ENCODE data around the gene SELENOP. TPM values are rescaled to one million over a fixed set of nuclear protein-coding genes. Genes with fewer than 3 reads are reported as not detected.
A peak's percentile ranks its signal among the peaks of the same experiment; 100 is the strongest.

The SELENOP gene
- total and polyA plus RNA-seq, 2 donors (not counting 3 experiments of a cell fraction or from before 2014, with no cell fraction given) = 0.22 to 1.5 TPM

DNA sequence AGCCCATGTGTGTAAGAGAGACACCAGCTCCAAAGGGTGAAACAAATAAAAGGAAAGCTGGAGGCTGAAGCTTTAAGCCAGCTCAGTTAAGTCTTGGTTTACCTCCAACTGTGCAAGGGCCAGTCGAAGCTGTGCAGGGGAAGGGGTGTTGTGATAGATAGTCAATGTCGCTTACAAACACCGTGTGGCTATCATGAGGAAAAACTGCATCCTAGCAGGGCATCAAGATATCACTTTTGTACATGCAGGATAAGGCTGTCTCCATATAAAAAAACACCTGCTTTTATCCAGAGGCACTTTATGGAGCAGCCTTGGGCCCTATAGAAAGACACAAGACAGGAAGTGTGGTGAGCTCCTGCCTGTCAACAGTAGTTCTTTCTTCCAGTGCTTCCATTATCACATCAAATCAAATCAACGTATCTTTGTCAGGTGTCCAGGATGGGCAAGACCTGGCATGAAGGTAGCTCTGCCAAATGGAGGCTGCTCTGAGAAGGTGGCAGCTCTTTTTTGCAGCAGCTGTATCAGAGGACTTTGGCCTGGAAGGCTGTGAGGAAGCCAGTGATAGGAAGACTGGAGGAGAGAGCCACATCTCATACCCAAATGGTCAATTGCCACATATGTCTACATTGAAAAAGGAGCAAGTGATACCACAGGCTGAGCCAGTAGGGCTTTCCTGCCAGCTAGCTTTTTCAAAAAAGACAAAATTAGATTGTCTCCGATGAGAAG, 29.3 kb upstream of the SELENOP start:
- POLR2A ChIA-PET = no interaction called here
- Histone ChIP-seq H3K27ac (ENCODE audit: insufficient read depth, low read depth, low read length) (no peak overlapping the region), H3K4me3 (replicated peaks in 1 of 3; ENCODE audit: insufficient read depth in 1 of 3, low read depth in 1 of 3, low read length in 3 of 3) (no peak overlapping the region), H4K20me1 (replicated peaks; ENCODE audit: control insufficient read depth, extremely low read depth, insufficient read depth, low read length) (no peaks in the 10 kb centered on the region), H3K9me1 (replicated peaks; ENCODE audit: control insufficient read depth, extremely low read depth, insufficient read depth, low read length) (no peaks in the 10 kb centered on the region), H3K9ac (replicated peaks; ENCODE audit: extremely low read depth, insufficient read depth, low read length) (no peak overlapping the region), H3K4me1 (ENCODE audit: control insufficient read depth, extremely low read depth, insufficient read depth, low read length) (no peaks in the 10 kb centered on the region), H3K4me2 (ENCODE audit: insufficient read depth, low read length) (no peak overlapping the region), H3K79me2 (ENCODE audit: control insufficient read depth, insufficient read depth, low read length) (no peaks in the 10 kb centered on the region), H3K27me3 (ENCODE audit: control insufficient read depth in 2 of 2, insufficient read depth in 2 of 2, low read length in 2 of 2) (peaks cover 1 to 3% of the 10 kb centered on the region in 2 experiments), H2AFZ (ENCODE audit: low read depth, low read length) (no peak overlapping the region), H3K36me3 (ENCODE audit: control insufficient read depth in 2 of 2, extremely low read depth in 1 of 2, insufficient read depth in 2 of 2, low read length in 2 of 2) (no peaks in the 10 kb centered on the region), H3K9me3 (replicated peaks; ENCODE audit: control insufficient read depth, insufficient read depth, low read length) (no peaks in the 10 kb centered on the region)
- intact Hi-C loops (cut with micrococcal nuclease) = no loop called here
- no peak for TF ChIP-seq FOS (IDR thresholded peaks at IDR 0.05; ENCODE audit: borderline replicate concordance, insufficient read depth, low read length)
- no peak for TF ChIP-seq GATA2 (IDR thresholded peaks at IDR 0.05; ENCODE audit: insufficient read depth, insufficient read length, low read depth, low read length)
- no peak for TF ChIP-seq JUN (IDR thresholded peaks at IDR 0.05; ENCODE audit: borderline replicate concordance, insufficient read depth, insufficient read length, low read depth)
- dilution Hi-C loops (cut with MboI; ENCODE audit: extremely low pct_ligation_motif_present, low sequenced_read_pairs) = no loop called here
- no TSS peak for BruUV-seq (replicated peaks)
- FAIRE-seq (no peak), DNase-seq (ENCODE audit: low read depth, low spot score) (no peak)
- CTCF ChIA-PET = interaction anchor here (1.0 to 1.3 kb wide), 2 partner anchors 29 to 49 kb away, joined by 3 read pairs; partner anchors contain the start of gene SELENOP

DNA sequence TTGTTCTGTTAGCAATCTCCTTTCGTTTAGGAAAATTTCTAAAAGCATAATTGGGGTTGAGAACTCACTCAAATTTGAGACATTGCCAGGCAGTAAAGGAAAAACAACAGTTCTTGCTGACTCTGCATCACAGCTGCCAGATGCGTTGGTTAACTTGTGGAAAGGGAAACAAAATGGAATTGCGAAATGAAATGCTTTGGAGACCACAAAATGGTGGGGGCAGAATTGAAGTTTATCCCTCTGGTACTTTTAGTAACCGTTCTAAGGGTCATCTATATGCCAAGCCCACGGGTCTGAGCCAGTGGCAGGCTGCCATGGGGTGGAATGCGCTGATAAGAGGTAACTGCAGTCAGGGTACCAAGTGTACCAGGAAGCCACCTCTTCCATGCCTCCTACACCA, 28.6 kb upstream of the SELENOP start:
- ChIA-PET CTCF (interaction anchor here (1.0 to 1.3 kb wide), 2 partner anchors 28 to 49 kb away, joined by 3 read pairs; partner anchors contain the start of gene SELENOP), POLR2A (no interaction called here)
- no peaks in the 10 kb centered on the region for H3K4me1 ChIP-seq (ENCODE audit: control insufficient read depth, extremely low read depth, insufficient read depth, low read length)
- dilution Hi-C loops (cut with MboI; ENCODE audit: extremely low pct_ligation_motif_present, low sequenced_read_pairs) = no loop called here
- TF ChIP-seq JUN (IDR thresholded peaks at IDR 0.05; ENCODE audit: borderline replicate concordance, insufficient read depth, insufficient read length, low read depth) = no peak
- TF ChIP-seq EZH2 (IDR thresholded peaks at IDR 0.05; ENCODE audit: borderline replicate concordance, low read depth, low read length, severe bottlenecking) = no peak
- TF ChIP-seq, protein P1, sequence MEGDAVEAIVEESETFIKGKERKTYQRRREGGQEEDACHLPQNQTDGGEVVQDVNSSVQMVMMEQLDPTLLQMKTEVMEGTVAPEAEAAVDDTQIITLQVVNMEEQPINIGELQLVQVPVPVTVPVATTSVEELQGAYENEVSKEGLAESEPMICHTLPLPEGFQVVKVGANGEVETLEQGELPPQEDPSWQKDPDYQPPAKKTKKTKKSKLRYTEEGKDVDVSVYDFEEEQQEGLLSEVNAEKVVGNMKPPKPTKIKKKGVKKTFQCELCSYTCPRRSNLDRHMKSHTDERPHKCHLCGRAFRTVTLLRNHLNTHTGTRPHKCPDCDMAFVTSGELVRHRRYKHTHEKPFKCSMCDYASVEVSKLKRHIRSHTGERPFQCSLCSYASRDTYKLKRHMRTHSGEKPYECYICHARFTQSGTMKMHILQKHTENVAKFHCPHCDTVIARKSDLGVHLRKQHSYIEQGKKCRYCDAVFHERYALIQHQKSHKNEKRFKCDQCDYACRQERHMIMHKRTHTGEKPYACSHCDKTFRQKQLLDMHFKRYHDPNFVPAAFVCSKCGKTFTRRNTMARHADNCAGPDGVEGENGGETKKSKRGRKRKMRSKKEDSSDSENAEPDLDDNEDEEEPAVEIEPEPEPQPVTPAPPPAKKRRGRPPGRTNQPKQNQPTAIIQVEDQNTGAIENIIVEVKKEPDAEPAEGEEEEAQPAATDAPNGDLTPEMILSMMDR (IDR thresholded peaks at IDR 0.05; ENCODE audit: extremely low read depth in 1 of 2, insufficient read depth in 1 of 2, low read depth in 1 of 2, low read length in 2 of 2) = no peak
- no peak for TF ChIP-seq FOS (IDR thresholded peaks at IDR 0.05; ENCODE audit: borderline replicate concordance, insufficient read depth, low read length)
- no peak for TF ChIP-seq GATA2 (IDR thresholded peaks at IDR 0.05; ENCODE audit: insufficient read depth, insufficient read length, low read depth, low read length)
- no peak for TF ChIP-seq POLR2AphosphoS5 (IDR thresholded peaks at IDR 0.05; ENCODE audit: insufficient read depth, low read depth, low read length)
- TF ChIP-seq, protein P2, sequence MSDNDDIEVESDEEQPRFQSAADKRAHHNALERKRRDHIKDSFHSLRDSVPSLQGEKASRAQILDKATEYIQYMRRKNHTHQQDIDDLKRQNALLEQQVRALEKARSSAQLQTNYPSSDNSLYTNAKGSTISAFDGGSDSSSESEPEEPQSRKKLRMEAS (IDR thresholded peaks at IDR 0.05; ENCODE audit: insufficient read depth, insufficient read length) = no peak
- TF ChIP-seq POLR2A (IDR thresholded peaks at IDR 0.05; ENCODE audit: low read depth, low read length) = no peak
- no peak for TF ChIP-seq MYC (IDR thresholded peaks at IDR 0.05; ENCODE audit: low read depth, low read length)
- no peak overlapping the region for H2AFZ ChIP-seq (ENCODE audit: low read depth, low read length)
- no peaks in the 10 kb centered on the region for H4K20me1 ChIP-seq (replicated peaks; ENCODE audit: control insufficient read depth, extremely low read depth, insufficient read depth, low read length)
- no peak overlapping the region for H3K27ac ChIP-seq (ENCODE audit: insufficient read depth, low read depth, low read length)
- H3K4me2 ChIP-seq (ENCODE audit: insufficient read depth, low read length) = no peak overlapping the region
- peaks cover 1 to 3% of the 10 kb centered on the region in 2 experiments for H3K27me3 ChIP-seq (ENCODE audit: control insufficient read depth in 2 of 2, insufficient read depth in 2 of 2, low read length in 2 of 2)
- FAIRE-seq (peak; percentile 35), DNase-seq (ENCODE audit: low read depth, low spot score) (no peak)
- intact Hi-C loops (cut with micrococcal nuclease) = no loop called here
- no peak overlapping the region for H3K4me3 ChIP-seq (replicated peaks in 1 of 3; ENCODE audit: insufficient read depth in 1 of 3, low read depth in 1 of 3, low read length in 3 of 3)
- H3K9ac ChIP-seq (replicated peaks; ENCODE audit: extremely low read depth, insufficient read depth, low read length) = no peak overlapping the region
- no peaks in the 10 kb centered on the region for H3K9me1 ChIP-seq (replicated peaks; ENCODE audit: control insufficient read depth, extremely low read depth, insufficient read depth, low read length)
- no TSS peak for BruUV-seq (replicated peaks)
- no peaks in the 10 kb centered on the region for H3K36me3 ChIP-seq (ENCODE audit: control insufficient read depth in 2 of 2, extremely low read depth in 1 of 2, insufficient read depth in 2 of 2, low read length in 2 of 2)
- H3K9me3 ChIP-seq (replicated peaks; ENCODE audit: control insufficient read depth, insufficient read depth, low read length) = no peaks in the 10 kb centered on the region
- H3K79me2 ChIP-seq (ENCODE audit: control insufficient read depth, insufficient read depth, low read length) = no peaks in the 10 kb centered on the region

All from endothelial cell of umbilical vein (primary cell).